ENCODE data around the gene IGSF9. TPM values are rescaled to one million over a fixed set of nuclear protein-coding genes. Genes with fewer than 3 reads are reported as not detected.

The IGSF9 gene
- total and polyA plus RNA-seq, 7 experiments from 2014 or later, result 0.12 TPM; not detected in 5

GRCh38 chr1:159957824-159958268, 12.4 kb upstream of the IGSF9 start:
- ChIA-PET CTCF (no interaction called here), POLR2A (no interaction called here)
- H3K4me3 Mint-ChIP-seq, result no peak overlapping the region
- Histone ChIP-seq H3K36me3 (ENCODE audit: control insufficient read depth in 2 of 3, insufficient read depth in 3 of 3, low read length in 3 of 3) (no peaks in the 10 kb centered on the region), H3K4me3 (ENCODE audit: low read length) (no peak overlapping the region), H3K4me1 (ENCODE audit: control insufficient read depth in 2 of 2, insufficient read depth in 2 of 2, low read length in 2 of 2) (no peaks in the 10 kb centered on the region), H3K27me3 (ENCODE audit: control insufficient read depth in 2 of 2, insufficient read depth in 2 of 2, low read length in 2 of 2) (peaks cover 0 to under 1% of the 10 kb centered on the region in 2 donors), H3K9me3 (ENCODE audit: control insufficient read depth in 2 of 3, low read length in 3 of 3) (no peaks in the 10 kb centered on the region), H3K27ac (ENCODE audit: low read depth, low read length) (no peak overlapping the region)
- no peak for DNase-seq
- H3K27me3 Mint-ChIP-seq, result peaks cover 10 to 28% (median 19%) of the 10 kb centered on the region in 5 donors
- H3K36me3 Mint-ChIP-seq, result no peaks in the 10 kb centered on the region
- intact Hi-C loops (cut with micrococcal nuclease), result no loop called here
- ATAC-seq, result no peak
- no peak overlapping the region for H3K27ac Mint-ChIP-seq
- peaks cover 0 to 1% (median 0%) of the 10 kb centered on the region in 11 donors for H3K9me3 Mint-ChIP-seq
- no peaks in the 10 kb centered on the region for H3K4me1 Mint-ChIP-seq

- DNase-seq (no peak), ATAC-seq (no peak)
- no peaks in the 10 kb centered on the region for H3K9me3 ChIP-seq (ENCODE audit: control insufficient read depth in 2 of 3, low read length in 3 of 3)
- no peak overlapping the region for H3K4me3 ChIP-seq (ENCODE audit: low read length)
- H3K4me3 Mint-ChIP-seq, result no peak overlapping the region
- H3K27ac Mint-ChIP-seq, result no peak overlapping the region
- peaks cover 0 to 3% of the 10 kb centered on the region in 2 donors for H3K27me3 ChIP-seq (ENCODE audit: control insufficient read depth in 2 of 2, insufficient read depth in 2 of 2, low read length in 2 of 2)
- intact Hi-C loops (cut with micrococcal nuclease), result no loop called here
- ChIA-PET POLR2A (no interaction called here), CTCF (interaction anchor here (2.2 kb wide), 1 partner anchor 8 kb away, joined by 5 read pairs; no protein-coding TSS in a partner anchor)
- H3K27ac ChIP-seq (ENCODE audit: low read depth, low read length), result no peak overlapping the region
- H3K4me1 ChIP-seq (ENCODE audit: control insufficient read depth in 2 of 2, insufficient read depth in 2 of 2, low read length in 2 of 2), result no peaks in the 10 kb centered on the region
- no peaks in the 10 kb centered on the region for H3K36me3 ChIP-seq (ENCODE audit: control insufficient read depth in 2 of 3, insufficient read depth in 3 of 3, low read length in 3 of 3)
- H3K36me3 Mint-ChIP-seq, result no peaks in the 10 kb centered on the region
- peaks cover 14 to 40% (median 37%) of the 10 kb centered on the region in 5 donors for H3K27me3 Mint-ChIP-seq
- no peaks in the 10 kb centered on the region for H3K4me1 Mint-ChIP-seq
- peaks cover 0 to 1% (median 0%) of the 10 kb centered on the region in 11 donors for H3K9me3 Mint-ChIP-seq
Measured at GRCh38 chr1:159955456-159955855, 10.0 kb upstream of the IGSF9 start.

GRCh38 chr1:159953536-159954515, 8.4 kb upstream of the IGSF9 start, which contains the start of gene SLAMF9:
Gene SLAMF9, minus strand, starts transcription at chr1:159954237. Its CDS starts 100 bp downstream, at chr1:159954137.
- Histone ChIP-seq H3K27ac (ENCODE audit: low read depth, low read length) (no peak within 1 kb of the TSS), H3K9me3 (ENCODE audit: control insufficient read depth in 2 of 3, low read length in 3 of 3) (no peaks in the 10 kb centered on the region), H3K36me3 (ENCODE audit: control insufficient read depth in 2 of 3, insufficient read depth in 3 of 3, low read length in 3 of 3) (no peaks in the 10 kb centered on the region), H3K4me1 (ENCODE audit: control insufficient read depth in 2 of 2, insufficient read depth in 2 of 2, low read length in 2 of 2) (no peaks in the 10 kb centered on the region), H3K4me3 (ENCODE audit: low read length) (no peak within 1 kb of the TSS), H3K27me3 (ENCODE audit: control insufficient read depth in 2 of 2, insufficient read depth in 2 of 2, low read length in 2 of 2) (peaks cover 0 to 3% of the 10 kb centered on the region in 2 donors)
- intact Hi-C loops (cut with micrococcal nuclease), result no loop called here
- ChIA-PET CTCF (interaction anchor here (1.0 kb wide), 1 partner anchor 52 kb away, joined by 3 read pairs; no protein-coding TSS in a partner anchor), POLR2A (no interaction called here)
- DNase-seq (no peak), ATAC-seq (peak; percentile 89)
- Mint-ChIP-seq H3K4me3 (no peak within 1 kb of the TSS), H3K9me3 (peaks cover 0 to 1% (median 0%) of the 10 kb centered on the region in 11 donors), H3K4me1 (no peaks in the 10 kb centered on the region), H3K27me3 (peaks cover 9 to 47% (median 27%) of the 10 kb centered on the region in 5 donors), H3K27ac (no peak within 1 kb of the TSS), H3K36me3 (no peaks in the 10 kb centered on the region)

GRCh38 chr1:159952932-159953331, 7.5 kb upstream of the IGSF9 start:
- H3K36me3 ChIP-seq (ENCODE audit: control insufficient read depth in 2 of 3, insufficient read depth in 3 of 3, low read length in 3 of 3), result no peaks in the 10 kb centered on the region
- no peaks in the 10 kb centered on the region for H3K4me1 Mint-ChIP-seq
- ChIA-PET POLR2A (no interaction called here), CTCF (interaction anchor here (1.0 kb wide), 1 partner anchor 53 kb away, joined by 3 read pairs; no protein-coding TSS in a partner anchor)
- ATAC-seq (no peak), DNase-seq (no peak)
- intact Hi-C loops (cut with micrococcal nuclease), result no loop called here
- no peak overlapping the region for H3K27ac ChIP-seq (ENCODE audit: low read depth, low read length)
- no peaks in the 10 kb centered on the region for H3K9me3 ChIP-seq (ENCODE audit: control insufficient read depth in 2 of 3, low read length in 3 of 3)
- H3K4me3 Mint-ChIP-seq, result no peak overlapping the region
- H3K27ac Mint-ChIP-seq, result no peak overlapping the region
- no peak overlapping the region for H3K4me3 ChIP-seq (ENCODE audit: low read length)
- peaks cover 0 to 3% of the 10 kb centered on the region in 2 donors for H3K27me3 ChIP-seq (ENCODE audit: control insufficient read depth in 2 of 2, insufficient read depth in 2 of 2, low read length in 2 of 2)
- H3K36me3 Mint-ChIP-seq, result no peaks in the 10 kb centered on the region
- peaks cover 9 to 54% (median 25%) of the 10 kb centered on the region in 5 donors for H3K27me3 Mint-ChIP-seq
- peaks cover 0 to 1% (median 0%) of the 10 kb centered on the region in 11 donors for H3K9me3 Mint-ChIP-seq
- H3K4me1 ChIP-seq (ENCODE audit: control insufficient read depth in 2 of 2, insufficient read depth in 2 of 2, low read length in 2 of 2), result no peaks in the 10 kb centered on the region

GRCh38 chr1:159951551-159951950, 6.1 kb upstream of the IGSF9 start:
- no peak for ATAC-seq
- no peaks in the 10 kb centered on the region for H3K4me1 Mint-ChIP-seq
- peaks cover 0 to 3% of the 10 kb centered on the region in 2 donors for H3K27me3 ChIP-seq (ENCODE audit: control insufficient read depth in 2 of 2, insufficient read depth in 2 of 2, low read length in 2 of 2)
- DNase-seq, result no peak
- H3K9me3 Mint-ChIP-seq, result peaks cover 0 to 1% (median 0%) of the 10 kb centered on the region in 11 donors
- no peaks in the 10 kb centered on the region for H3K36me3 ChIP-seq (ENCODE audit: control insufficient read depth in 2 of 3, insufficient read depth in 3 of 3, low read length in 3 of 3)
- no peaks in the 10 kb centered on the region for H3K36me3 Mint-ChIP-seq
- no peaks in the 10 kb centered on the region for H3K9me3 ChIP-seq (ENCODE audit: control insufficient read depth in 2 of 3, low read length in 3 of 3)
- H3K27ac ChIP-seq (ENCODE audit: low read depth, low read length), result no peak overlapping the region
- H3K27me3 Mint-ChIP-seq, result peaks cover 9 to 65% (median 25%) of the 10 kb centered on the region in 5 donors
- CTCF ChIA-PET, result no interaction called here
- H3K4me3 Mint-ChIP-seq, result no peak overlapping the region
- H3K27ac Mint-ChIP-seq, result no peak overlapping the region
- intact Hi-C loops (cut with micrococcal nuclease), result no loop called here
- no peaks in the 10 kb centered on the region for H3K4me1 ChIP-seq (ENCODE audit: control insufficient read depth in 2 of 2, insufficient read depth in 2 of 2, low read length in 2 of 2)
- no peak overlapping the region for H3K4me3 ChIP-seq (ENCODE audit: low read length)
- POLR2A ChIA-PET, result no interaction called here

GRCh38 chr1:159951016-159951415, 5.6 kb upstream of the IGSF9 start:
- no peaks in the 10 kb centered on the region for H3K36me3 Mint-ChIP-seq
- H3K4me3 ChIP-seq (ENCODE audit: low read length), result no peak overlapping the region
- H3K4me3 Mint-ChIP-seq, result no peak overlapping the region
- ChIA-PET POLR2A (no interaction called here), CTCF (no interaction called here)
- H3K9me3 ChIP-seq (ENCODE audit: control insufficient read depth in 2 of 3, low read length in 3 of 3), result no peaks in the 10 kb centered on the region
- H3K4me1 ChIP-seq (ENCODE audit: control insufficient read depth in 2 of 2, insufficient read depth in 2 of 2, low read length in 2 of 2), result no peaks in the 10 kb centered on the region
- H3K27me3 Mint-ChIP-seq, result peaks cover 9 to 70% (median 25%) of the 10 kb centered on the region in 5 donors
- H3K9me3 Mint-ChIP-seq, result peaks cover 0 to 1% (median 0%) of the 10 kb centered on the region in 11 donors
- no peaks in the 10 kb centered on the region for H3K36me3 ChIP-seq (ENCODE audit: control insufficient read depth in 2 of 3, insufficient read depth in 3 of 3, low read length in 3 of 3)
- ATAC-seq, result no peak
- intact Hi-C loops (cut with micrococcal nuclease), result no loop called here
- DNase-seq, result no peak
- peaks cover 0 to 3% of the 10 kb centered on the region in 2 donors for H3K27me3 ChIP-seq (ENCODE audit: control insufficient read depth in 2 of 2, insufficient read depth in 2 of 2, low read length in 2 of 2)
- no peak overlapping the region for H3K27ac ChIP-seq (ENCODE audit: low read depth, low read length)
- H3K4me1 Mint-ChIP-seq, result peaks cover 0 to 3% (median under 1%) of the 10 kb centered on the region in 7 donors
- H3K27ac Mint-ChIP-seq, result peak overlapping the region in 1 of 9 donors; percentile 60

All from naive thymus-derived CD4-positive, alpha-beta T cell (primary cell).